ENCODE results near the gene KIF5C.

The KIF5C gene

DNA sequence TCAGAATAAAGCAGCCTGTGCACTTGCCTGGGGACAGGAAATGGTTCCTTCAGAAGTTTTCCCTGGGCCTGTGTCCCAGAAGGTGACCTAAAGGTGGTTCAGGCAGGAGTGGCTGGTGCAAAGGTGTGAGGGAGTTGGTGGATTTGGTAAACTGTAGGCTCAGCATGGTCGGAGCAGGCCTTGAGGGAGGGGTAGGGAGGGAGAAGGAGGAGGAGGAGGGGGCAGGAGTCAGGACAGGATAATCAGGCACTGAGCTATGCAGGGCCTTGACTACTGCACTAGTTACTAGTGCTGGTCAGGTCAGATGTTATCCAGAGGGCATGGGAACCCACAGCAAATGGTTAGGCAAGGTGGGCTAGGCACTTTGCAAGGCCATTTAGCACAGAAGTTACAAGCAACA lies 184.8 kb downstream of the KIF5C start:
- no peak for DNase-seq (ENCODE audit: low read depth in 1 of 2, low spot score in 1 of 2)
- TF ChIP-seq, protein P1, sequence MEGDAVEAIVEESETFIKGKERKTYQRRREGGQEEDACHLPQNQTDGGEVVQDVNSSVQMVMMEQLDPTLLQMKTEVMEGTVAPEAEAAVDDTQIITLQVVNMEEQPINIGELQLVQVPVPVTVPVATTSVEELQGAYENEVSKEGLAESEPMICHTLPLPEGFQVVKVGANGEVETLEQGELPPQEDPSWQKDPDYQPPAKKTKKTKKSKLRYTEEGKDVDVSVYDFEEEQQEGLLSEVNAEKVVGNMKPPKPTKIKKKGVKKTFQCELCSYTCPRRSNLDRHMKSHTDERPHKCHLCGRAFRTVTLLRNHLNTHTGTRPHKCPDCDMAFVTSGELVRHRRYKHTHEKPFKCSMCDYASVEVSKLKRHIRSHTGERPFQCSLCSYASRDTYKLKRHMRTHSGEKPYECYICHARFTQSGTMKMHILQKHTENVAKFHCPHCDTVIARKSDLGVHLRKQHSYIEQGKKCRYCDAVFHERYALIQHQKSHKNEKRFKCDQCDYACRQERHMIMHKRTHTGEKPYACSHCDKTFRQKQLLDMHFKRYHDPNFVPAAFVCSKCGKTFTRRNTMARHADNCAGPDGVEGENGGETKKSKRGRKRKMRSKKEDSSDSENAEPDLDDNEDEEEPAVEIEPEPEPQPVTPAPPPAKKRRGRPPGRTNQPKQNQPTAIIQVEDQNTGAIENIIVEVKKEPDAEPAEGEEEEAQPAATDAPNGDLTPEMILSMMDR (IDR thresholded peaks at IDR 0.05; ENCODE audit: insufficient read depth, low read length) = no peak
- TF ChIP-seq, protein P2, sequence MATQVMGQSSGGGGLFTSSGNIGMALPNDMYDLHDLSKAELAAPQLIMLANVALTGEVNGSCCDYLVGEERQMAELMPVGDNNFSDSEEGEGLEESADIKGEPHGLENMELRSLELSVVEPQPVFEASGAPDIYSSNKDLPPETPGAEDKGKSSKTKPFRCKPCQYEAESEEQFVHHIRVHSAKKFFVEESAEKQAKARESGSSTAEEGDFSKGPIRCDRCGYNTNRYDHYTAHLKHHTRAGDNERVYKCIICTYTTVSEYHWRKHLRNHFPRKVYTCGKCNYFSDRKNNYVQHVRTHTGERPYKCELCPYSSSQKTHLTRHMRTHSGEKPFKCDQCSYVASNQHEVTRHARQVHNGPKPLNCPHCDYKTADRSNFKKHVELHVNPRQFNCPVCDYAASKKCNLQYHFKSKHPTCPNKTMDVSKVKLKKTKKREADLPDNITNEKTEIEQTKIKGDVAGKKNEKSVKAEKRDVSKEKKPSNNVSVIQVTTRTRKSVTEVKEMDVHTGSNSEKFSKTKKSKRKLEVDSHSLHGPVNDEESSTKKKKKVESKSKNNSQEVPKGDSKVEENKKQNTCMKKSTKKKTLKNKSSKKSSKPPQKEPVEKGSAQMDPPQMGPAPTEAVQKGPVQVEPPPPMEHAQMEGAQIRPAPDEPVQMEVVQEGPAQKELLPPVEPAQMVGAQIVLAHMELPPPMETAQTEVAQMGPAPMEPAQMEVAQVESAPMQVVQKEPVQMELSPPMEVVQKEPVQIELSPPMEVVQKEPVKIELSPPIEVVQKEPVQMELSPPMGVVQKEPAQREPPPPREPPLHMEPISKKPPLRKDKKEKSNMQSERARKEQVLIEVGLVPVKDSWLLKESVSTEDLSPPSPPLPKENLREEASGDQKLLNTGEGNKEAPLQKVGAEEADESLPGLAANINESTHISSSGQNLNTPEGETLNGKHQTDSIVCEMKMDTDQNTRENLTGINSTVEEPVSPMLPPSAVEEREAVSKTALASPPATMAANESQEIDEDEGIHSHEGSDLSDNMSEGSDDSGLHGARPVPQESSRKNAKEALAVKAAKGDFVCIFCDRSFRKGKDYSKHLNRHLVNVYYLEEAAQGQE (IDR thresholded peaks at IDR 0.05; ENCODE audit: insufficient replicate concordance, low read depth) = no peak
- no peak for TF ChIP-seq SPI1 (IDR thresholded peaks at IDR 0.05; ENCODE audit: borderline replicate concordance, low read depth)
- no peak for TF ChIP-seq POLR2AphosphoS5 (IDR thresholded peaks at IDR 0.05; ENCODE audit: low read depth)
- TF ChIP-seq GABPA (IDR thresholded peaks at IDR 0.05; ENCODE audit: low read depth) = no peak
- H3K27ac ChIP-seq (replicated peaks) = no peak overlapping the region
- no peak overlapping the region for H3K4me3 ChIP-seq (replicated peaks; ENCODE audit: insufficient read depth, low read length)
- peaks cover 2% of the 10 kb centered on the region for H3K27me3 ChIP-seq (ENCODE audit: insufficient read depth, poor library complexity, severe bottlenecking)

DNA sequence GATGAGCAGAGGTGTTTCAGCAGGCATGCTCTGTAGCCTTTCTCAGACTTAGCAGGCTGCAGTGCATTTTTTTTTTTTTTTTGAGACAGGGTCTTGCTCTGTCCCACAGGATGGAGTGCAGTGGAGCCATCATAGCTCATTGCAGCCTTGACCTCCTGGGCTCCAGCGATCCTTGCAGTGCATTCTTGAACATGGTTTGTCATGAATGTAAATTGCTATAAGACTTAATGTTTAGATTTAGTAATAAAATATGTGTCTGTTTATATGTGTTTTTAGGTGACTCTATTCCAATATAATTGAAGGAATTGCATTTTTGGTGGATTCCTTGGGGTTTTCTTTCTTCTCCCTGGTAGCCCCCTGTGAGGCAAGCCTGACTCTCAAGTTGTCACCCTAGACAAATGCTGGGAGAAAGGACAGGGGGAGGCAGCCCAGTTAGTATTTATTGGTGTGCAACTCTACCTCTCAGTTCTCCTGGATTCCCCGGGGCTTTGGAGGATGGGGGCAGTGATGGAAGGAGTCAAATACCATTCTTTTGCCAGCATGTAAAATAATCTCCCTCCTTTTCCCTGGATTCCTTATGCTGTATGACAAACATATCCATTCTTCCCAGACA lies 186.2 kb downstream of the KIF5C start:
- DNase-seq (ENCODE audit: low read depth in 1 of 2, low spot score in 1 of 2) = no peak
- Histone ChIP-seq H3K27ac (replicated peaks) (no peak overlapping the region), H3K27me3 (ENCODE audit: insufficient read depth, poor library complexity, severe bottlenecking) (no peaks in the 10 kb centered on the region), H3K4me3 (replicated peaks; ENCODE audit: insufficient read depth, low read length) (no peak overlapping the region)
- no peak for TF ChIP-seq SPI1 (IDR thresholded peaks at IDR 0.05; ENCODE audit: borderline replicate concordance, low read depth)
- no peak for TF ChIP-seq GABPA (IDR thresholded peaks at IDR 0.05; ENCODE audit: low read depth)
- TF ChIP-seq, protein P2 (IDR thresholded peaks at IDR 0.05; ENCODE audit: insufficient replicate concordance, low read depth) = no peak
- TF ChIP-seq POLR2AphosphoS5 (IDR thresholded peaks at IDR 0.05; ENCODE audit: low read depth) = no peak
- TF ChIP-seq, protein P1 (IDR thresholded peaks at IDR 0.05; ENCODE audit: insufficient read depth, low read length) = no peak

DNA sequence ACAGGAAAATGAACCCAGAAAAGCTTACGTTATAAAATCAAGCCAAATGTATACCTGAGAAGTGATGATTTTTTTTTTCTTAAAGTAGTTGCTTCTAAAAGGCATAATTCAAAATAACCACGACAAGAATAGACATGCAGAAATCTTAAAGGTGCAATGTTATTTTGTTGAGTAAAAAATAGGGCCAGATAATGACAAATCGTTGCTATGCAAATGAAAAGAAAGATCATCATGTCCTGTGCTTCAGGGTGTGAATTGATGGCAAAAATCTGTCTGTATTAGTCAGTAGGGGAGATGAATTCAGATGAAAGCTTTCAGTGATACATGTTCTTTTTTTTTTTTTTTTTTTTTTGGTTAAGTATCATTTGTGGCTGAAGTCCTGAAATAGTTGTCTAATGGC lies 187.5 kb downstream of the KIF5C start:
- TF ChIP-seq, protein P2 (IDR thresholded peaks at IDR 0.05; ENCODE audit: insufficient replicate concordance, low read depth) = no peak
- TF ChIP-seq, protein P1 (IDR thresholded peaks at IDR 0.05; ENCODE audit: insufficient read depth, low read length) = no peak
- TF ChIP-seq POLR2AphosphoS5 (IDR thresholded peaks at IDR 0.05; ENCODE audit: low read depth) (no peak), GABPA (IDR thresholded peaks at IDR 0.05; ENCODE audit: low read depth) (no peak), SPI1 (IDR thresholded peaks at IDR 0.05; ENCODE audit: borderline replicate concordance, low read depth) (no peak)
- Histone ChIP-seq H3K27me3 (ENCODE audit: insufficient read depth, poor library complexity, severe bottlenecking) (no peaks in the 10 kb centered on the region), H3K4me3 (replicated peaks; ENCODE audit: insufficient read depth, low read length) (no peak overlapping the region), H3K27ac (replicated peaks) (no peak overlapping the region)
- no peak for DNase-seq (ENCODE audit: low read depth in 1 of 2, low spot score in 1 of 2)
